ENCODE measurements around the gene MRPS31. TPM values are rescaled to one million over a fixed set of nuclear protein-coding genes. Genes with fewer than 3 reads are reported as not detected.
A peak's percentile ranks its signal among the peaks of the same experiment; 100 is the strongest.

MRPS31 gene
- 10 to 100 TPM; 15.8 to 39.9 (median 34.7) TPM for total RNA-seq
- 10 to 100 TPM; 49.9 to 63.1 TPM for polyA plus RNA-seq
- 28.7 reads per million, percentile 59 among the genes with 10 or more reads in this experiment for total RNA-seq

GRCh38 chr13:40770934-40771618, at the start of gene MRPS31:
Gene MRPS31 (minus strand): TSS chr13:40771190. CDS start chr13:40771136, 54 bp downstream.
- ChIA-PET CTCF (interaction anchor here (0.6 to 0.9 kb wide), 2 partner anchors 16 to 242 kb away, joined by 3 read pairs; no protein-coding TSS in a partner anchor), POLR2A (interaction anchor here (0.6 to 1.3 kb wide), 13 partner anchors 8 to 1195 kb away, joined by 3 to 7 read pairs (median 3); partner anchors contain the start of genes SLC25A15 and WBP4)
- DNase-seq (peak; percentile 89 to 97 (median 93)), ATAC-seq (peak; percentile 99)
- Histone ChIP-seq H3K4me3 (ENCODE audit: low read length) (peak within 1 kb of the TSS; percentile 78), H3K27me3 (ENCODE audit: control insufficient read depth in 2 of 2, insufficient read depth in 2 of 2, low read length in 2 of 2) (no peaks in the 10 kb centered on the region), H3K4me1 (ENCODE audit: control insufficient read depth in 2 of 2, insufficient read depth in 2 of 2, low read length in 2 of 2) (peaks cover 15 to 16% of the 10 kb centered on the region in 2 donors), H3K27ac (ENCODE audit: low read depth, low read length) (peak within 1 kb of the TSS; percentile 89), H3K36me3 (ENCODE audit: control insufficient read depth in 2 of 3, insufficient read depth in 3 of 3, low read length in 3 of 3) (peaks cover 0 to 3% (median 0%) of the 10 kb centered on the region in 3 experiments), H3K9me3 (ENCODE audit: control insufficient read depth in 2 of 3, low read length in 3 of 3) (no peaks in the 10 kb centered on the region)
- Mint-ChIP-seq H3K4me1 (peaks cover 16 to 41% (median 33%) of the 10 kb centered on the region in 7 donors), H3K27me3 (no peaks in the 10 kb centered on the region), H3K4me3 (peak within 1 kb of the TSS; percentile 94 to 100 (median 99)), H3K27ac (peak within 1 kb of the TSS; percentile 93 to 100 (median 98)), H3K36me3 (peaks cover 0 to 2% (median 0%) of the 10 kb centered on the region in 5 donors), H3K9me3 (no peaks in the 10 kb centered on the region)
- intact Hi-C loops (cut with micrococcal nuclease) = loop anchor here (1.0 to 10.0 kb wide), 18 partner anchors 18 to 1736 kb away; partner anchors contain the start of genes KBTBD6 (in 2 of the 2), NHLRC3 (in 2 of the 2), PROSER1 (in 2 of the 2) and SLC25A15 (in 2 of the 2)

GRCh38 chr13:40819797-40820315, 48.9 kb upstream of the MRPS31 start:
- ATAC-seq (no peak), DNase-seq (no peak)
- no peak overlapping the region for H3K27ac ChIP-seq (ENCODE audit: low read depth, low read length)
- POLR2A ChIA-PET = interaction anchor here (0.6 to 0.7 kb wide), 2 partner anchors 359 to 542 kb away, joined by 3 read pairs; no protein-coding TSS in a partner anchor
- Mint-ChIP-seq H3K4me1 (peaks cover 0 to 14% (median 0%) of the 10 kb centered on the region in 7 donors), H3K36me3 (peaks cover 11 to 53% (median 26%) of the 10 kb centered on the region in 5 donors), H3K4me3 (no peak overlapping the region), H3K27ac (peak overlapping the region in 1 of 9 donors; percentile 24), H3K27me3 (no peaks in the 10 kb centered on the region), H3K9me3 (peaks cover 0 to 27% (median 13%) of the 10 kb centered on the region in 11 donors)
- peaks cover 0 to 9% (median 7%) of the 10 kb centered on the region in 3 experiments for H3K9me3 ChIP-seq (ENCODE audit: control insufficient read depth in 2 of 3, low read length in 3 of 3)
- no peaks in the 10 kb centered on the region for H3K27me3 ChIP-seq (ENCODE audit: control insufficient read depth in 2 of 2, insufficient read depth in 2 of 2, low read length in 2 of 2)
- H3K36me3 ChIP-seq (ENCODE audit: control insufficient read depth in 2 of 3, insufficient read depth in 3 of 3, low read length in 3 of 3) = no peaks in the 10 kb centered on the region
- no peaks in the 10 kb centered on the region for H3K4me1 ChIP-seq (ENCODE audit: control insufficient read depth in 2 of 2, insufficient read depth in 2 of 2, low read length in 2 of 2)
- intact Hi-C loops (cut with micrococcal nuclease) = no loop called here
- CTCF ChIA-PET = interaction anchor here (0.7 kb wide), 1 partner anchor 1057 kb away, joined by 3 read pairs; no protein-coding TSS in a partner anchor
- no peak overlapping the region for H3K4me3 ChIP-seq (ENCODE audit: low read length)

- H3K27ac Mint-ChIP-seq = no peak overlapping the region
- H3K36me3 ChIP-seq (ENCODE audit: control insufficient read depth in 2 of 3, insufficient read depth in 3 of 3, low read length in 3 of 3) = peaks cover 0 to 2% (median 0%) of the 10 kb centered on the region in 3 experiments
- H3K4me1 ChIP-seq (ENCODE audit: control insufficient read depth in 2 of 2, insufficient read depth in 2 of 2, low read length in 2 of 2) = no peaks in the 10 kb centered on the region
- ChIA-PET CTCF (no interaction called here), POLR2A (interaction anchor here (0.6 kb wide), 1 partner anchor 360 kb away, joined by 3 read pairs; no protein-coding TSS in a partner anchor)
- H3K4me1 Mint-ChIP-seq = peaks cover 0 to 16% (median 0%) of the 10 kb centered on the region in 7 donors
- intact Hi-C loops (cut with micrococcal nuclease) = no loop called here
- no peak overlapping the region for H3K4me3 ChIP-seq (ENCODE audit: low read length)
- peaks cover 12 to 60% (median 32%) of the 10 kb centered on the region in 5 donors for H3K36me3 Mint-ChIP-seq
- H3K4me3 Mint-ChIP-seq = no peak overlapping the region
- H3K27me3 Mint-ChIP-seq = no peaks in the 10 kb centered on the region
- no peak overlapping the region for H3K27ac ChIP-seq (ENCODE audit: low read depth, low read length)
- DNase-seq (no peak), ATAC-seq (no peak)
- peaks cover 0 to 9% (median 7%) of the 10 kb centered on the region in 3 experiments for H3K9me3 ChIP-seq (ENCODE audit: control insufficient read depth in 2 of 3, low read length in 3 of 3)
- H3K9me3 Mint-ChIP-seq = peaks cover 0 to 34% (median 15%) of the 10 kb centered on the region in 11 donors
- H3K27me3 ChIP-seq (ENCODE audit: control insufficient read depth in 2 of 2, insufficient read depth in 2 of 2, low read length in 2 of 2) = no peaks in the 10 kb centered on the region
Observed at GRCh38 chr13:40818926-40819325, 47.9 kb upstream of the MRPS31 start.

- no peaks in the 10 kb centered on the region for H3K4me1 ChIP-seq (ENCODE audit: control insufficient read depth in 2 of 2, insufficient read depth in 2 of 2, low read length in 2 of 2)
- ChIA-PET POLR2A (no interaction called here), CTCF (no interaction called here)
- Mint-ChIP-seq H3K4me1 (peaks cover 0 to 13% (median 0%) of the 10 kb centered on the region in 7 donors), H3K36me3 (peaks cover 15 to 62% (median 38%) of the 10 kb centered on the region in 5 donors), H3K9me3 (peaks cover 0 to 34% (median 15%) of the 10 kb centered on the region in 11 donors), H3K27ac (no peak overlapping the region), H3K27me3 (no peaks in the 10 kb centered on the region), H3K4me3 (no peak overlapping the region)
- no peak for ATAC-seq
- peaks cover 0 to 9% (median 7%) of the 10 kb centered on the region in 3 experiments for H3K9me3 ChIP-seq (ENCODE audit: control insufficient read depth in 2 of 3, low read length in 3 of 3)
- peaks cover 0 to 33% (median 0%) of the 10 kb centered on the region in 3 experiments for H3K36me3 ChIP-seq (ENCODE audit: control insufficient read depth in 2 of 3, insufficient read depth in 3 of 3, low read length in 3 of 3)
- H3K27me3 ChIP-seq (ENCODE audit: control insufficient read depth in 2 of 2, insufficient read depth in 2 of 2, low read length in 2 of 2) = no peaks in the 10 kb centered on the region
- DNase-seq = no peak
- intact Hi-C loops (cut with micrococcal nuclease) = loop anchor here (1.0 kb wide), 2 partner anchors 38 to 44 kb away; partner anchors contain the start of gene MRPS31 (in 1 of the 2)
- no peak overlapping the region for H3K27ac ChIP-seq (ENCODE audit: low read depth, low read length)
- no peak overlapping the region for H3K4me3 ChIP-seq (ENCODE audit: low read length)
Observed at GRCh38 chr13:40814803-40815202, 43.8 kb upstream of the MRPS31 start.

- Histone ChIP-seq H3K4me3 (ENCODE audit: low read length) (no peak overlapping the region), H3K4me1 (ENCODE audit: control insufficient read depth in 2 of 2, insufficient read depth in 2 of 2, low read length in 2 of 2) (no peaks in the 10 kb centered on the region), H3K27ac (ENCODE audit: low read depth, low read length) (no peak overlapping the region), H3K27me3 (ENCODE audit: control insufficient read depth in 2 of 2, insufficient read depth in 2 of 2, low read length in 2 of 2) (no peaks in the 10 kb centered on the region), H3K36me3 (ENCODE audit: control insufficient read depth in 2 of 3, insufficient read depth in 3 of 3, low read length in 3 of 3) (peaks cover 0 to 42% (median 0%) of the 10 kb centered on the region in 3 experiments), H3K9me3 (ENCODE audit: control insufficient read depth in 2 of 3, low read length in 3 of 3) (peaks cover 0 to 9% (median 7%) of the 10 kb centered on the region in 3 experiments)
- peaks cover 0 to 34% (median 15%) of the 10 kb centered on the region in 11 donors for H3K9me3 Mint-ChIP-seq
- H3K4me1 Mint-ChIP-seq = peaks cover 0 to 3% (median 0%) of the 10 kb centered on the region in 7 donors
- H3K4me3 Mint-ChIP-seq = no peak overlapping the region
- peaks cover 15 to 65% (median 46%) of the 10 kb centered on the region in 5 donors for H3K36me3 Mint-ChIP-seq
- DNase-seq (peak in 1 of 9 donors; percentile 29), ATAC-seq (peak; percentile 67)
- ChIA-PET POLR2A (no interaction called here), CTCF (interaction anchor here (0.6 to 1.7 kb wide), 3 partner anchors 36 to 108 kb away, joined by 3 to 5 read pairs (median 4); no protein-coding TSS in a partner anchor)
- intact Hi-C loops (cut with micrococcal nuclease) = loop anchor here (1.0 kb wide), 2 partner anchors 37 to 43 kb away; partner anchors contain the start of gene MRPS31 (in 1 of the 2)
- no peak overlapping the region for H3K27ac Mint-ChIP-seq
- no peaks in the 10 kb centered on the region for H3K27me3 Mint-ChIP-seq
Observed at GRCh38 chr13:40813667-40814454, 42.9 kb upstream of the MRPS31 start.
